ENCODE results near the gene MGAT5B.

MGAT5B gene

GRCh38 chr17:76930107-76930506 is 61.9 kb downstream of the MGAT5B start:
- no peak for DNase-seq

- no peak for DNase-seq
These were observed 64.5 kb downstream of the MGAT5B start for GRCh38 chr17:76932402-76933333.

GRCh38 chr17:76934561-76935320 is 66.5 kb downstream of the MGAT5B start:
- no peak for DNase-seq

GRCh38 chr17:76935331-76935730 is 67.1 kb downstream of the MGAT5B start:
- DNase-seq: peak; percentile 36

GRCh38 chr17:76937238-76937637 is 69.0 kb downstream of the MGAT5B start:
- DNase-seq: no peak

GRCh38 chr17:76938009-76938408 is 69.8 kb downstream of the MGAT5B start:
- DNase-seq: no peak

- no peak for DNase-seq
These were observed 72.1 kb downstream of the MGAT5B start for GRCh38 chr17:76940295-76940694.

- no peak for DNase-seq
These were observed 72.6 kb downstream of the MGAT5B start for GRCh38 chr17:76940738-76941350.

- no peak for DNase-seq
These were observed 75.0 kb downstream of the MGAT5B start for GRCh38 chr17:76943202-76943601.

- DNase-seq: no peak
These were observed 75.6 kb downstream of the MGAT5B start for GRCh38 chr17:76943781-76944213.

- DNase-seq: no peak
These were observed 76.3 kb downstream of the MGAT5B start for GRCh38 chr17:76944477-76944876.

- DNase-seq: no peak
These were observed 78.0 kb downstream of the MGAT5B start for GRCh38 chr17:76946111-76946771.

- no peak for DNase-seq
These were observed 78.5 kb downstream of the MGAT5B start for GRCh38 chr17:76946772-76947135.

GRCh38 chr17:76947309-76947708 is 79.1 kb downstream of the MGAT5B start:
- DNase-seq: no peak

GRCh38 chr17:76947771-76948170 is 79.6 kb downstream of the MGAT5B start:
- no peak for DNase-seq

GRCh38 chr17:76948301-76948700 is 80.1 kb downstream of the MGAT5B start:
- no peak for DNase-seq

- no peak for DNase-seq
These were observed 80.6 kb downstream of the MGAT5B start for GRCh38 chr17:76948726-76949342.

- no peak for DNase-seq
These were observed 81.9 kb downstream of the MGAT5B start for GRCh38 chr17:76949913-76950695.

- no peak for DNase-seq
These were observed 83.2 kb downstream of the MGAT5B start for GRCh38 chr17:76951375-76951905.

GRCh38 chr17:76952402-76952801 is 84.2 kb downstream of the MGAT5B start:
- DNase-seq: no peak

GRCh38 chr17:76953066-76953465 is 84.9 kb downstream of the MGAT5B start:
- DNase-seq: no peak

Data from HCEC 1CT (cell line).